ENCODE data around the gene PTPRN2.

GRCh38 chr7:158377800-158378623 lies 209.6 kb downstream of the PTPRN2 start:
- TF ChIP-seq CTCF (IDR thresholded peaks at IDR 0.05): no peak
- no peak for TF ChIP-seq POLR2A (IDR thresholded peaks at IDR 0.05)
- TF ChIP-seq POLR2AphosphoS5 (IDR thresholded peaks at IDR 0.05): no peak
